SK-N-SH treated with all-trans-retinoic acid at 6 μM for 48 hours (cell line): ENCODE measurements around the gene PLBD1.

Experiments
- BACH2 ChIP-seq: fragments of 250-450 bp; sonication (Bioruptor Pico); IDR thresholded peaks from 2 replicates; pipeline ENCODE4 v1.9.0; 2021; ENCODE audit warnings: mild to moderate bottlenecking, borderline replicate concordance
- ESRRG ChIP-seq: fragments of 250-450 bp; sonication (Bioruptor Pico); IDR thresholded peaks from 2 replicates; pipeline ENCODE4 v1.6.1; 2021; ENCODE audit warnings: mild to moderate bottlenecking
- GLIS3 ChIP-seq: fragments of 250-450 bp; sonication (Bioruptor Pico); IDR thresholded peaks from 2 replicates; pipeline ENCODE4 v1.5.0; 2020; ENCODE audit warnings: mild to moderate bottlenecking, moderate library complexity
- ISL1 ChIP-seq: fragments of 250-450 bp; sonication (Bioruptor Pico); IDR thresholded peaks from 2 replicates; pipeline ENCODE4 v2.1.2; 2022; ENCODE audit warnings: mild to moderate bottlenecking, moderate library complexity
- POU6F1 ChIP-seq: fragments of 250-450 bp; sonication (Bioruptor Pico); IDR thresholded peaks from 2 replicates; pipeline ENCODE4 v1.8.0; 2021; ENCODE audit warnings: low read depth, mild to moderate bottlenecking, moderate library complexity, borderline replicate concordance
- RARB ChIP-seq: fragments of 250-450 bp; sonication (Bioruptor Pico); IDR thresholded peaks from 2 replicates; pipeline ENCODE4 v1.8.0; 2021; ENCODE audit warnings: mild to moderate bottlenecking, moderate library complexity
- ZFP3 ChIP-seq: fragments of 250-450 bp; sonication (Bioruptor Pico); IDR thresholded peaks from 2 replicates; pipeline ENCODE4 v1.5.0; 2020; ENCODE audit warnings: mild to moderate bottlenecking, moderate library complexity
- ZFP30 ChIP-seq: fragments of 450-650 bp; formaldehyde crosslinking; IDR thresholded peaks from 2 replicates; pipeline ENCODE4 v1.5.0; 2022; ENCODE audit warnings: mild to moderate bottlenecking, moderate library complexity
- ZNF565 ChIP-seq: fragments of 450-650 bp; formaldehyde crosslinking; conservative IDR thresholded peaks from 2 replicates; pipeline ENCODE4 v1.5.0; 2020; ENCODE audit warnings: low read depth, mild to moderate bottlenecking, moderate library complexity
- TF ChIP-seq, protein P1 (sequence below): fragments of 250-450 bp; sonication (Bioruptor Pico); IDR thresholded peaks from 2 replicates; pipeline ENCODE4 v1.5.1; 2020; ENCODE audit warnings: low read depth, mild to moderate bottlenecking, moderate library complexity

GRCh38 chr12:14482886-14483285, 84.8 kb downstream of the PLBD1 start:
- TF ChIP-seq ESRRG (CRISPR knock-in tag), result no peak
- TF ChIP-seq RARB (CRISPR knock-in tag), result no peak
- no peak for TF ChIP-seq GLIS3 (CRISPR knock-in tag)
- TF ChIP-seq ZNF565 (CRISPR knock-in tag), result no peak
- TF ChIP-seq ISL1 (CRISPR knock-in tag), result no peak
- TF ChIP-seq, protein P1, sequence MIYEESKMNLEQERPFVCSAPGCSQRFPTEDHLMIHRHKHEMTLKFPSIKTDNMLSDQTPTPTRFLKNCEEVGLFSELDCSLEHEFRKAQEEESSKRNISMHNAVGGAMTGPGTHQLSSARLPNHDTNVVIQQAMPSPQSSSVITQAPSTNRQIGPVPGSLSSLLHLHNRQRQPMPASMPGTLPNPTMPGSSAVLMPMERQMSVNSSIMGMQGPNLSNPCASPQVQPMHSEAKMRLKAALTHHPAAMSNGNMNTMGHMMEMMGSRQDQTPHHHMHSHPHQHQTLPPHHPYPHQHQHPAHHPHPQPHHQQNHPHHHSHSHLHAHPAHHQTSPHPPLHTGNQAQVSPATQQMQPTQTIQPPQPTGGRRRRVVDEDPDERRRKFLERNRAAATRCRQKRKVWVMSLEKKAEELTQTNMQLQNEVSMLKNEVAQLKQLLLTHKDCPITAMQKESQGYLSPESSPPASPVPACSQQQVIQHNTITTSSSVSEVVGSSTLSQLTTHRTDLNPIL (CRISPR knock-in tag), result no peak
- TF ChIP-seq ZFP30 (CRISPR knock-in tag), result no peak
- TF ChIP-seq POU6F1 (CRISPR knock-in tag), result no peak
- no peak for TF ChIP-seq BACH2 (CRISPR knock-in tag)
- no peak for TF ChIP-seq ZFP3 (CRISPR knock-in tag)
